Nephron (organoid): ENCODE data around the gene AKIRIN2.

Source experiments
- H3K27ac Mint-ChIP-seq, 3 experiments: 2 replicates each; pipeline ENCODE4 v1.8.0; 2020; ENCODE audit warnings: mixed read lengths in 3 of 3, mild to moderate bottlenecking in 2 of 3, moderate library complexity in 1 of 3
- H3K27me3 Mint-ChIP-seq: 2 replicates; pipeline ENCODE4 v1.8.0; 2021; ENCODE audit warnings: low read depth, mild to moderate bottlenecking, moderate library complexity, mixed read lengths
- H3K36me3 Mint-ChIP-seq: 2 replicates; pipeline ENCODE4 v1.8.0; 2020; ENCODE audit warnings: low read depth, mixed read lengths
- H3K4me1 Mint-ChIP-seq: 2 replicates; pipeline ENCODE4 v1.8.0; 2020; ENCODE audit warnings: mixed read lengths
- H3K4me3 Mint-ChIP-seq, 3 experiments: 2 replicates each; pipeline ENCODE4 v1.8.0; 2020; ENCODE audit warnings: mild to moderate bottlenecking in 3 of 3, mixed read lengths in 3 of 3, moderate library complexity in 2 of 3
- H3K9me3 Mint-ChIP-seq: 2 replicates; pipeline ENCODE4 v1.8.0; 2020; ENCODE audit warnings: mixed read lengths
- CTCF ChIP-seq, 3 experiments: fragments of 200-600 bp; sonication (generic); IDR thresholded peaks; one replicate each; pipeline ENCODE4 v1.5.0; 2021; ENCODE audit warnings: antibody characterized with exemption in 3 of 3; ENCODE audit not compliant: unreplicated experiment in 3 of 3

The AKIRIN2 gene

GRCh38 chr6:87731080-87731479 lies 29.0 kb upstream of the AKIRIN2 start:
- Mint-ChIP-seq H3K27ac (no peak overlapping the region), H3K4me3 (no peak overlapping the region), H3K36me3 (no peaks in the 10 kb centered on the region), H3K27me3 (peaks cover 7% of the 10 kb centered on the region), H3K9me3 (peaks cover 5% of the 10 kb centered on the region), H3K4me1 (peaks cover 12% of the 10 kb centered on the region)
- TF ChIP-seq CTCF (IDR thresholded peaks at IDR 0.05; ENCODE audit: unreplicated experiment in 3 of 3), result no peak

- Mint-ChIP-seq H3K27ac (no peak overlapping the region), H3K4me3 (no peak overlapping the region), H3K27me3 (peaks cover 7% of the 10 kb centered on the region), H3K36me3 (no peaks in the 10 kb centered on the region), H3K4me1 (peaks cover 12% of the 10 kb centered on the region), H3K9me3 (peaks cover 3% of the 10 kb centered on the region)
- TF ChIP-seq CTCF (IDR thresholded peaks at IDR 0.05; ENCODE audit: unreplicated experiment in 3 of 3), result no peak
Measured at GRCh38 chr6:87729965-87730719, 28.1 kb upstream of the AKIRIN2 start.

GRCh38 chr6:87728706-87729105 lies 26.7 kb upstream of the AKIRIN2 start:
- TF ChIP-seq CTCF (IDR thresholded peaks at IDR 0.05; ENCODE audit: unreplicated experiment in 3 of 3), result no peak
- Mint-ChIP-seq H3K27me3 (peaks cover 7% of the 10 kb centered on the region), H3K4me3 (no peak overlapping the region), H3K4me1 (peaks cover 12% of the 10 kb centered on the region), H3K36me3 (no peaks in the 10 kb centered on the region), H3K9me3 (no peaks in the 10 kb centered on the region), H3K27ac (no peak overlapping the region)

GRCh38 chr6:87724983-87725811 lies 23.2 kb upstream of the AKIRIN2 start:
- no peaks in the 10 kb centered on the region for H3K36me3 Mint-ChIP-seq
- peaks cover 3% of the 10 kb centered on the region for H3K27me3 Mint-ChIP-seq
- no peaks in the 10 kb centered on the region for H3K9me3 Mint-ChIP-seq
- H3K4me3 Mint-ChIP-seq, result no peak overlapping the region
- no peak overlapping the region for H3K27ac Mint-ChIP-seq
- peaks cover 10% of the 10 kb centered on the region for H3K4me1 Mint-ChIP-seq
- no peak for TF ChIP-seq CTCF (IDR thresholded peaks at IDR 0.05; ENCODE audit: unreplicated experiment in 3 of 3)

- Mint-ChIP-seq H3K9me3 (no peaks in the 10 kb centered on the region), H3K4me3 (no peak overlapping the region), H3K4me1 (peaks cover 10% of the 10 kb centered on the region), H3K36me3 (no peaks in the 10 kb centered on the region), H3K27ac (peak overlapping the region in 1 of 3 experiments; percentile 4), H3K27me3 (no peaks in the 10 kb centered on the region)
- no peak for TF ChIP-seq CTCF (IDR thresholded peaks at IDR 0.05; ENCODE audit: unreplicated experiment in 3 of 3)
Measured at GRCh38 chr6:87723170-87724078, 21.4 kb upstream of the AKIRIN2 start.
